ENCODE data around the gene GARIN3. TPM values are rescaled to one million over a fixed set of nuclear protein-coding genes. Genes with fewer than 3 reads are reported as not detected.

The GARIN3 gene
- total RNA-seq, 1 experiment from 2014 or later = not detected

- no peak overlapping the region for H3K4me3 ChIP-seq
- no peaks in the 10 kb centered on the region for H3F3A ChIP-seq (ENCODE audit: insufficient read depth, low read depth)
- H3K4me1 ChIP-seq (replicated peaks; ENCODE audit: insufficient read depth) = peaks cover under 1% of the 10 kb centered on the region; the same call in 1 of the 2 replicates
- intact Hi-C loops (cut with micrococcal nuclease; ENCODE audit: unreplicated experiment) = loop anchor here (5.0 to 10.0 kb wide), 4 partner anchors 116 to 1986 kb away; partner anchors contain the start of gene CYFIP2
- ChIA-PET CTCF (no interaction called here), POLR2A (ENCODE audit: unreplicated experiment) (no interaction called here)
- no peaks in the 10 kb centered on the region for H4K20me1 ChIP-seq (ENCODE audit: insufficient read depth)
- TF ChIP-seq EZH2 (IDR thresholded peaks at IDR 0.05; ENCODE audit: low read depth) = no peak
- TF ChIP-seq, protein P1, sequence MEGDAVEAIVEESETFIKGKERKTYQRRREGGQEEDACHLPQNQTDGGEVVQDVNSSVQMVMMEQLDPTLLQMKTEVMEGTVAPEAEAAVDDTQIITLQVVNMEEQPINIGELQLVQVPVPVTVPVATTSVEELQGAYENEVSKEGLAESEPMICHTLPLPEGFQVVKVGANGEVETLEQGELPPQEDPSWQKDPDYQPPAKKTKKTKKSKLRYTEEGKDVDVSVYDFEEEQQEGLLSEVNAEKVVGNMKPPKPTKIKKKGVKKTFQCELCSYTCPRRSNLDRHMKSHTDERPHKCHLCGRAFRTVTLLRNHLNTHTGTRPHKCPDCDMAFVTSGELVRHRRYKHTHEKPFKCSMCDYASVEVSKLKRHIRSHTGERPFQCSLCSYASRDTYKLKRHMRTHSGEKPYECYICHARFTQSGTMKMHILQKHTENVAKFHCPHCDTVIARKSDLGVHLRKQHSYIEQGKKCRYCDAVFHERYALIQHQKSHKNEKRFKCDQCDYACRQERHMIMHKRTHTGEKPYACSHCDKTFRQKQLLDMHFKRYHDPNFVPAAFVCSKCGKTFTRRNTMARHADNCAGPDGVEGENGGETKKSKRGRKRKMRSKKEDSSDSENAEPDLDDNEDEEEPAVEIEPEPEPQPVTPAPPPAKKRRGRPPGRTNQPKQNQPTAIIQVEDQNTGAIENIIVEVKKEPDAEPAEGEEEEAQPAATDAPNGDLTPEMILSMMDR (conservative IDR thresholded peaks at IDR 0.05) = peak; percentile 90
- peak in 1 of 2 experiments; percentile 54 for DNase-seq
- no peak overlapping the region for H3K4me2 ChIP-seq
- H3K9me2 ChIP-seq (ENCODE audit: insufficient read depth) = no peaks in the 10 kb centered on the region
- H3K27ac ChIP-seq = no peak overlapping the region
- H3K36me3 ChIP-seq (ENCODE audit: low read depth) = no peaks in the 10 kb centered on the region
- no peak overlapping the region for H2AFZ ChIP-seq
- peaks cover 27% of the 10 kb centered on the region for H3K27me3 ChIP-seq (ENCODE audit: insufficient read depth, low read depth)
- BruUV-seq (replicated peaks) = no TSS peak
- no peaks in the 10 kb centered on the region for H3K79me2 ChIP-seq (ENCODE audit: low read depth)
- no peaks in the 10 kb centered on the region for H3K9me3 ChIP-seq (ENCODE audit: insufficient read depth, low read depth)
Measured at GRCh38 chr5:157148734-157149615, 17.1 kb downstream of the GARIN3 start.

DNA sequence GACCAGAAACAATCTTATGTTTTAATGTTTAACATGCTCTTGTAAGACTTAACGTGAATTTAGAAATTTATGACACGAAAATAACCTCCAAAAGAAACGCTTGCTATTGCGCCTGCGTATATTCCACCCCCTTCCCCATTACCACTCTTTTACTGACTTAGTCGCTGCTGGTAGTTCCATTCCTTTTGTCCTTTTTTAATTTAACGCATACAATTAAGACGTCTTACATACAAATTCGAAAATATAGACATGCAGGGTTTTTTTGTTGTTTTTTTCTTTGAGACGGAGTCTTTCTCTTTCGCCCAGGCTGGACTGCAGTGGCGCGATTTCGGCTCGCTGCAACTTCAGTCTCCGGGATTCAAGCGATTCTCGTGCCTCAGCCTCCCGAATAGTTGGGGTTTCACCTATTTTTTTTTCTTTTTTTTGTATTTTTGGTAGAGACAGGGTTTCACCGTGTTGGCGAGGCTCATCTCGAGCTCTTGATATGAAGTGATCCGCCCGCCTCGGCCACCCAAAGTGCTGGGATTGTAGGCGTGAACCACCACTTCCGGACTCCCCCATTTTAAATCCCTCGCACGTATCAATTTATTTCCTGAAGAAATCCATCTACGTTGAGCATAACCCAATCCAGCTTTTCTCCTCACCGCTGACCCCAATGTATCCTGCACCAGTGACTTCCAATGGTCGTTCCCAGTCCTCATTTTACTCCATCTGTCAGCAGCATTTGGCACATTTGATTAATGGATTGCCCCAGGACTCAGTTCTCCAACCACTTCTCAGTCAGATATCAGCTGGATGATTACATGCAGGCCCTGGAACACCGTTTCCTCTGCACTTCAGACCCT lies 22.7 kb downstream of the GARIN3 start:
- H3K79me2 ChIP-seq (ENCODE audit: low read depth) = peaks cover 28% of the 10 kb centered on the region
- TF ChIP-seq, protein P1 (conservative IDR thresholded peaks at IDR 0.05) = no peak
- no peak for TF ChIP-seq EZH2 (IDR thresholded peaks at IDR 0.05; ENCODE audit: low read depth)
- peak overlapping the region; percentile 69 for H3K4me3 ChIP-seq
- H2AFZ ChIP-seq = peak overlapping the region; percentile 94
- H3K9me3 ChIP-seq (ENCODE audit: insufficient read depth, low read depth) = no peaks in the 10 kb centered on the region
- peaks cover 5% of the 10 kb centered on the region; the same call in 1 of the 2 replicates for H3K27me3 ChIP-seq (ENCODE audit: insufficient read depth, low read depth)
- no peaks in the 10 kb centered on the region for H4K20me1 ChIP-seq (ENCODE audit: insufficient read depth)
- H3K36me3 ChIP-seq (ENCODE audit: low read depth) = peaks cover under 1% of the 10 kb centered on the region; the same call in 1 of the 2 replicates
- CTCF ChIA-PET = interaction anchor here (0.6 to 1.5 kb wide), 2 partner anchors 11 to 884 kb away, joined by 3 to 7 read pairs; no protein-coding TSS in a partner anchor
- intact Hi-C loops (cut with micrococcal nuclease; ENCODE audit: unreplicated experiment) = loop anchor here (2.0 to 10.0 kb wide), 5 partner anchors 121 to 1991 kb away; partner anchors contain the start of genes CYFIP2, LSM11 and THG1L
- 0 out of 2 replicates have a peak overlapping the region, but pooled peaks have one; percentile 2 for H3K27ac ChIP-seq
- 0 out of 2 replicates have a peak, but pooled peaks cover 4% of the 10 kb centered on the region for H3F3A ChIP-seq (ENCODE audit: insufficient read depth, low read depth)
- peak in 1 of 2 experiments; percentile 20 for DNase-seq
- POLR2A ChIA-PET (ENCODE audit: unreplicated experiment) = interaction anchor here (0.5 to 0.9 kb wide), 6 partner anchors 11 to 806 kb away, joined by 3 to 8 read pairs (median 5); no protein-coding TSS in a partner anchor
- H3K9me2 ChIP-seq (ENCODE audit: insufficient read depth) = no peaks in the 10 kb centered on the region
- BruUV-seq (replicated peaks) = TSS peak; percentile 97
- H3K4me2 ChIP-seq = peak overlapping the region; percentile 83
- peaks cover 11% of the 10 kb centered on the region for H3K4me1 ChIP-seq (replicated peaks; ENCODE audit: insufficient read depth)

Measured in PC-9 (cell line).